Smooth muscle cell (in vitro differentiated cells): ENCODE data around the gene ALDH1L1. TPM values are rescaled to one million over a fixed set of nuclear protein-coding genes. Genes with fewer than 3 reads are reported as not detected.

Experiments used
- DNase-seq: peaks from one replicate; lab custom pipeline; 2025; ENCODE audit not compliant: unreplicated experiment; lab: John Stamatoyannopoulos, UW
- H2AFZ ChIP-seq: fragments of 200-600 bp; sonication (generic); 2 replicates; pipeline ENCODE4 v1.6.0; 2016; ENCODE audit warnings: antibody characterized with exemption, low read depth, mild to moderate bottlenecking
- H3F3A ChIP-seq: fragments of 200-600 bp; sonication (generic); 2 replicates; pipeline ENCODE4 v1.6.0; 2017; ENCODE audit warnings: antibody characterized with exemption, low read depth
- H3K27ac ChIP-seq: fragments of 200-600 bp; sonication (generic); 2 replicates; pipeline ENCODE4 v1.5.1; 2016; ENCODE audit warnings: low read depth, mild to moderate bottlenecking
- H3K27me3 ChIP-seq: fragments of 200-600 bp; sonication (generic); 2 replicates; pipeline ENCODE4 v1.6.1; 2016; ENCODE audit warnings: low read depth, mild to moderate bottlenecking
- H3K36me3 ChIP-seq: fragments of 200-600 bp; sonication (generic); 2 replicates; pipeline ENCODE4 v1.5.1; 2016; ENCODE audit warnings: low read depth
- H3K4me1 ChIP-seq: fragments of 200-600 bp; sonication (generic); 2 replicates; pipeline ENCODE4 v1.5.1; 2016; ENCODE audit warnings: low read depth
- H3K4me2 ChIP-seq: fragments of 200-600 bp; sonication (generic); 2 replicates; pipeline ENCODE4 v1.6.0; 2016; ENCODE audit warnings: mild to moderate bottlenecking
- H3K4me3 ChIP-seq: fragments of 200-600 bp; sonication (generic); 2 replicates; pipeline ENCODE4 v1.5.1; 2016; ENCODE audit warnings: mild to moderate bottlenecking
- H3K79me2 ChIP-seq: fragments of 200-600 bp; sonication (generic); 2 replicates; pipeline ENCODE4 v1.6.0; 2016; ENCODE audit warnings: low read depth, mild to moderate bottlenecking
- H3K9ac ChIP-seq: fragments of 200-600 bp; sonication (generic); 2 replicates; pipeline ENCODE4 v1.6.0; 2016; ENCODE audit warnings: low read depth
- H3K9me3 ChIP-seq: fragments of 200-600 bp; sonication (generic); replicated peaks from 2 replicates; pipeline ENCODE4 v1.5.1; 2016; ENCODE audit warnings: low read depth
- H4K20me1 ChIP-seq: fragments of 200-600 bp; sonication (generic); 2 replicates; pipeline ENCODE4 v1.6.0; 2016; ENCODE audit warnings: low read depth
- CTCF ChIP-seq: fragments of 200-600 bp; sonication (generic); IDR thresholded peaks from 2 replicates; pipeline ENCODE4 v1.5.1; 2017; ENCODE audit warnings: borderline replicate concordance, mild to moderate bottlenecking, antibody characterized with exemption; ENCODE audit not compliant: insufficient read depth, poor library complexity, severe bottlenecking
- WGBS: methylation state at CpG from one replicate; pipeline ENCODE4 v1.1.7; 2016; ENCODE audit warnings: low lambda C conversion rate; 5-methylcytosine and 5-hydroxymethylcytosine counted together
- polyA plus RNA-seq: library from polyadenylated mRNA; unstranded; fragments of >200 nt; fragmentation: Nextera tagmentation; extraction: Ambion mirVana; gene quantifications from 2 replicates; pipeline ENCODE4 v1.2.1, GENCODE V29; 2016
- total RNA-seq: library from RNA; depleted of rRNA; stranded (reverse); fragments of >200 nt; gene quantifications from 2 replicates; pipeline ENCODE4 v1.2.3, GENCODE V29; 2014

ALDH1L1 gene
- total and polyA plus RNA-seq, 2 experiments from 2014 or later = 0.48 TPM; not detected in 1

- no peak overlapping the region for H3K27ac ChIP-seq
- WGBS = 90% methylated on average over 16 of the region's 16 CpGs
- DNase-seq = no peak
Observed at GRCh38 chr3:126105691-126106187, 74.6 kb downstream of the ALDH1L1 start.

GRCh38 chr3:126104742-126105605 lies 75.4 kb downstream of the ALDH1L1 start:
- Histone ChIP-seq H3K36me3 (no peaks in the 10 kb centered on the region), H3K27ac (no peak overlapping the region), H2AFZ (no peak overlapping the region), H3K4me2 (no peak overlapping the region), H3K4me1 (no peaks in the 10 kb centered on the region), H3K4me3 (no peak overlapping the region), H3F3A (peaks cover 5% of the 10 kb centered on the region), H3K9ac (no peak overlapping the region), H4K20me1 (no peaks in the 10 kb centered on the region), H3K9me3 (no peaks in the 10 kb centered on the region), H3K27me3 (no peaks in the 10 kb centered on the region), H3K79me2 (no peaks in the 10 kb centered on the region)
- TF ChIP-seq CTCF = no peak
- 89% methylated on average over 15 of the region's 15 CpGs for WGBS
- no peak for DNase-seq

More at GRCh38 chr3:126105691-126106187, 74.6 kb downstream of the ALDH1L1 start:
- no peak for TF ChIP-seq CTCF
- H3K4me1 ChIP-seq = no peaks in the 10 kb centered on the region
- H3K4me3 ChIP-seq = no peak overlapping the region
- H3K4me2 ChIP-seq = no peak overlapping the region
- H4K20me1 ChIP-seq = no peaks in the 10 kb centered on the region
- no peak overlapping the region for H3K9ac ChIP-seq
- no peaks in the 10 kb centered on the region for H3K9me3 ChIP-seq
- no peaks in the 10 kb centered on the region for H3K27me3 ChIP-seq
- no peaks in the 10 kb centered on the region for H3K36me3 ChIP-seq
- no peak overlapping the region for H2AFZ ChIP-seq
- no peaks in the 10 kb centered on the region for H3F3A ChIP-seq
- H3K79me2 ChIP-seq = no peaks in the 10 kb centered on the region

- Histone ChIP-seq H2AFZ (no peak overlapping the region), H3K36me3 (no peaks in the 10 kb centered on the region)
- TF ChIP-seq CTCF = no peak
Observed at GRCh38 chr3:126104028-126104635, 76.3 kb downstream of the ALDH1L1 start.

More at GRCh38 chr3:126104028-126104635, 76.3 kb downstream of the ALDH1L1 start:
- no peak overlapping the region for H3K4me3 ChIP-seq
- no peak overlapping the region for H3K27ac ChIP-seq
- no peaks in the 10 kb centered on the region for H3K27me3 ChIP-seq
- H4K20me1 ChIP-seq = no peaks in the 10 kb centered on the region
- H3K4me2 ChIP-seq = no peak overlapping the region
- H3K4me1 ChIP-seq = no peaks in the 10 kb centered on the region
- peaks cover 5% of the 10 kb centered on the region for H3F3A ChIP-seq
- 83% methylated on average over 7 of the region's 7 CpGs for WGBS
- no peaks in the 10 kb centered on the region for H3K79me2 ChIP-seq
- H3K9ac ChIP-seq = no peak overlapping the region
- H3K9me3 ChIP-seq = no peaks in the 10 kb centered on the region
- no peak for DNase-seq
